Activated T-cell treated with anti-CD3 and anti-CD28 coated beads, Interleukin-2, amount 50 U/mL, for 24 hours (primary cell): ENCODE results near the gene RPL10.

Experiments used
- DNase-seq: peaks from one replicate; pipeline ENCODE4 v3.0.0-alpha.2; 2020
- H3K27ac Mint-ChIP-seq: 2 replicates; pipeline ENCODE4 v1.8.0; 2020; ENCODE audit warnings: mild to moderate bottlenecking, mixed read lengths
- H3K27me3 Mint-ChIP-seq: 2 replicates; pipeline ENCODE4 v1.8.0; 2020; ENCODE audit warnings: mixed read lengths
- H3K36me3 Mint-ChIP-seq: 2 replicates; pipeline ENCODE4 v1.8.0; 2020; ENCODE audit warnings: low read depth, mixed read lengths
- H3K4me1 Mint-ChIP-seq: 2 replicates; pipeline ENCODE4 v1.8.0; 2020; ENCODE audit warnings: low read depth, mixed read lengths
- H3K4me3 Mint-ChIP-seq: 2 replicates; pipeline ENCODE4 v1.8.0; 2020; ENCODE audit warnings: mild to moderate bottlenecking, moderate library complexity, mixed read lengths
- H3K9me3 Mint-ChIP-seq: 2 replicates; pipeline ENCODE4 v1.8.0; 2020; ENCODE audit warnings: mixed read lengths

Gene RPL10

GRCh38 chrX:154413142-154413541 lies 15.0 kb downstream of the RPL10 start:
- H3K27me3 Mint-ChIP-seq, result peaks cover 15% of the 10 kb centered on the region
- peaks cover 14% of the 10 kb centered on the region for H3K4me1 Mint-ChIP-seq
- H3K9me3 Mint-ChIP-seq, result no peaks in the 10 kb centered on the region
- DNase-seq, result no peak
- peaks cover 28% of the 10 kb centered on the region for H3K36me3 Mint-ChIP-seq
- peak overlapping the region; percentile 56 for H3K27ac Mint-ChIP-seq
- peak overlapping the region; percentile 92 for H3K4me3 Mint-ChIP-seq

- Mint-ChIP-seq H3K4me1 (peaks cover 8% of the 10 kb centered on the region), H3K4me3 (no peak overlapping the region), H3K36me3 (peaks cover 32% of the 10 kb centered on the region), H3K27ac (no peak overlapping the region), H3K9me3 (no peaks in the 10 kb centered on the region), H3K27me3 (peaks cover 3% of the 10 kb centered on the region)
- DNase-seq, result no peak
These were observed 19.0 kb downstream of the RPL10 start for GRCh38 chrX:154417157-154417556.

GRCh38 chrX:154419189-154419588 lies 21.0 kb downstream of the RPL10 start:
- Mint-ChIP-seq H3K4me3 (no peak overlapping the region), H3K27me3 (no peaks in the 10 kb centered on the region), H3K27ac (no peak overlapping the region), H3K4me1 (peaks cover 3% of the 10 kb centered on the region), H3K36me3 (peaks cover 22% of the 10 kb centered on the region), H3K9me3 (no peaks in the 10 kb centered on the region)
- DNase-seq, result no peak

- Mint-ChIP-seq H3K4me3 (no peak overlapping the region), H3K36me3 (peaks cover 22% of the 10 kb centered on the region), H3K9me3 (no peaks in the 10 kb centered on the region), H3K4me1 (peaks cover 3% of the 10 kb centered on the region), H3K27ac (no peak overlapping the region), H3K27me3 (no peaks in the 10 kb centered on the region)
- DNase-seq, result no peak
These were observed 21.7 kb downstream of the RPL10 start for GRCh38 chrX:154419688-154420401.

GRCh38 chrX:154420402-154420756 lies 22.2 kb downstream of the RPL10 start:
- Mint-ChIP-seq H3K9me3 (no peaks in the 10 kb centered on the region), H3K27ac (no peak overlapping the region), H3K27me3 (no peaks in the 10 kb centered on the region), H3K36me3 (peaks cover 19% of the 10 kb centered on the region), H3K4me3 (no peak overlapping the region), H3K4me1 (peaks cover 3% of the 10 kb centered on the region)
- no peak for DNase-seq

- Mint-ChIP-seq H3K9me3 (no peaks in the 10 kb centered on the region), H3K4me1 (peaks cover 24% of the 10 kb centered on the region), H3K36me3 (peaks cover 5% of the 10 kb centered on the region), H3K4me3 (peak overlapping the region; percentile 79), H3K27me3 (peaks cover 7% of the 10 kb centered on the region), H3K27ac (peak overlapping the region; percentile 77)
- no peak for DNase-seq
These were observed 29.0 kb downstream of the RPL10 start for GRCh38 chrX:154426916-154427770.

- peaks cover 19% of the 10 kb centered on the region for H3K36me3 Mint-ChIP-seq
- peak within 1 kb of the TSS; percentile 79 for H3K4me3 Mint-ChIP-seq
- H3K27me3 Mint-ChIP-seq, result peaks cover 11% of the 10 kb centered on the region
- H3K4me1 Mint-ChIP-seq, result peaks cover 24% of the 10 kb centered on the region
- H3K27ac Mint-ChIP-seq, result peak within 1 kb of the TSS; percentile 77
- peak; percentile 88 for DNase-seq
- no peaks in the 10 kb centered on the region for H3K9me3 Mint-ChIP-seq
These were observed 30.3 kb downstream of the RPL10 start, which contains the start of gene ATP6AP1 for GRCh38 chrX:154428176-154429171. Gene ATP6AP1, plus strand, starts transcription at chrX:154428677. Its CDS starts 16 bp downstream, at chrX:154428693.

- Mint-ChIP-seq H3K9me3 (no peaks in the 10 kb centered on the region), H3K4me3 (peak overlapping the region; percentile 79), H3K36me3 (peaks cover 28% of the 10 kb centered on the region), H3K4me1 (peaks cover 24% of the 10 kb centered on the region), H3K27me3 (peaks cover 14% of the 10 kb centered on the region), H3K27ac (peak overlapping the region; percentile 66)
- DNase-seq, result no peak
These were observed 31.5 kb downstream of the RPL10 start for GRCh38 chrX:154429711-154430110.

GRCh38 chrX:154430479-154430878 lies 32.3 kb downstream of the RPL10 start:
- no peaks in the 10 kb centered on the region for H3K9me3 Mint-ChIP-seq
- peak overlapping the region; percentile 51 for H3K27ac Mint-ChIP-seq
- H3K4me1 Mint-ChIP-seq, result peaks cover 24% of the 10 kb centered on the region
- peaks cover 14% of the 10 kb centered on the region for H3K27me3 Mint-ChIP-seq
- DNase-seq, result no peak
- H3K36me3 Mint-ChIP-seq, result peaks cover 35% of the 10 kb centered on the region
- no peak overlapping the region for H3K4me3 Mint-ChIP-seq

GRCh38 chrX:154430916-154431315 lies 32.7 kb downstream of the RPL10 start:
- peaks cover 39% of the 10 kb centered on the region for H3K36me3 Mint-ChIP-seq
- DNase-seq, result no peak
- H3K27ac Mint-ChIP-seq, result peak overlapping the region; percentile 23
- H3K4me3 Mint-ChIP-seq, result no peak overlapping the region
- peaks cover 25% of the 10 kb centered on the region for H3K4me1 Mint-ChIP-seq
- peaks cover 14% of the 10 kb centered on the region for H3K27me3 Mint-ChIP-seq
- no peaks in the 10 kb centered on the region for H3K9me3 Mint-ChIP-seq

- no peak overlapping the region for H3K27ac Mint-ChIP-seq
- no peak overlapping the region for H3K4me3 Mint-ChIP-seq
- DNase-seq, result no peak
- no peaks in the 10 kb centered on the region for H3K9me3 Mint-ChIP-seq
- peaks cover 14% of the 10 kb centered on the region for H3K27me3 Mint-ChIP-seq
- H3K36me3 Mint-ChIP-seq, result peaks cover 43% of the 10 kb centered on the region
- H3K4me1 Mint-ChIP-seq, result peaks cover 29% of the 10 kb centered on the region
These were observed 33.2 kb downstream of the RPL10 start for GRCh38 chrX:154431341-154431740.

GRCh38 chrX:154432210-154432609 lies 34.0 kb downstream of the RPL10 start:
- Mint-ChIP-seq H3K27me3 (peaks cover 14% of the 10 kb centered on the region), H3K4me3 (no peak overlapping the region), H3K9me3 (no peaks in the 10 kb centered on the region), H3K27ac (no peak overlapping the region), H3K4me1 (peaks cover 31% of the 10 kb centered on the region), H3K36me3 (peaks cover 45% of the 10 kb centered on the region)
- DNase-seq, result no peak

GRCh38 chrX:154433605-154434004 lies 35.4 kb downstream of the RPL10 start:
- Mint-ChIP-seq H3K4me3 (no peak overlapping the region), H3K36me3 (peaks cover 56% of the 10 kb centered on the region), H3K27me3 (peaks cover 14% of the 10 kb centered on the region), H3K4me1 (peaks cover 28% of the 10 kb centered on the region), H3K27ac (no peak overlapping the region), H3K9me3 (no peaks in the 10 kb centered on the region)
- DNase-seq, result no peak
